MM.1S (cell line): ENCODE data around the gene SYTL4.

Source experiments
- DNase-seq: peaks from one replicate; pipeline ENCODE4 v3.0.0-alpha.2; 2015
- H2AFZ ChIP-seq: fragments of 300-600 bp; sonication (generic); 2 replicates; pipeline ENCODE4 v1.6.0; 2016; ENCODE audit warnings: antibody characterized with exemption, low read length
- H3F3A ChIP-seq: fragments of 300-600 bp; sonication (generic); 2 replicates; pipeline ENCODE4 v1.6.1; 2016; ENCODE audit warnings: mild to moderate bottlenecking, antibody characterized with exemption, low read length, moderate library complexity, mixed read lengths; ENCODE audit not compliant: insufficient read depth
- H3K27ac ChIP-seq: fragments of 300-600 bp; sonication (generic); 2 replicates; pipeline ENCODE4 v1.5.1; 2016; ENCODE audit warnings: mild to moderate bottlenecking, low read length
- H3K27me3 ChIP-seq: fragments of 300-600 bp; sonication (generic); replicated peaks from 2 replicates; pipeline ENCODE4 v1.6.0; 2016; ENCODE audit warnings: low read length; ENCODE audit not compliant: insufficient read depth
- H3K36me3 ChIP-seq: fragments of 300-600 bp; sonication (generic); replicated peaks from 2 replicates; pipeline ENCODE4 v1.6.1; 2016; ENCODE audit warnings: mild to moderate bottlenecking, low read length, mixed read lengths; ENCODE audit not compliant: insufficient read depth
- H3K4me1 ChIP-seq: fragments of 300-600 bp; sonication (generic); 2 replicates; pipeline ENCODE4 v1.6.1; 2016; ENCODE audit warnings: low read length, mixed read lengths
- H3K4me2 ChIP-seq: fragments of 300-600 bp; sonication (generic); 2 replicates; pipeline ENCODE4 v1.6.0; 2016; ENCODE audit warnings: low read depth, low read length
- H3K4me3 ChIP-seq: fragments of 300-600 bp; sonication (generic); 2 replicates; pipeline ENCODE4 v1.5.1; 2016; ENCODE audit warnings: low read length, mixed read lengths
- H3K79me2 ChIP-seq: fragments of 300-600 bp; sonication (generic); 2 replicates; pipeline ENCODE4 v1.6.1; 2016; ENCODE audit warnings: mixed run types, low read length, mixed read lengths
- H3K9ac ChIP-seq: fragments of 300-600 bp; sonication (generic); 2 replicates; pipeline ENCODE4 v1.6.1; 2016; ENCODE audit warnings: low read length, mixed read lengths
- H3K9me2 ChIP-seq: fragments of 300-600 bp; sonication (generic); replicated peaks from 2 replicates; pipeline ENCODE4 v1.6.1; 2016; ENCODE audit warnings: mild to moderate bottlenecking, low read length, mixed read lengths; ENCODE audit not compliant: insufficient read depth
- H3K9me3 ChIP-seq: fragments of 300-600 bp; sonication (generic); replicated peaks from 2 replicates; pipeline ENCODE4 v1.6.1; 2016; ENCODE audit warnings: mild to moderate bottlenecking, low read length, mixed read lengths; ENCODE audit not compliant: insufficient read depth
- H4K20me1 ChIP-seq: fragments of 300-600 bp; sonication (generic); 2 replicates; pipeline ENCODE4 v1.6.1; 2016; ENCODE audit warnings: mild to moderate bottlenecking, low read length, moderate library complexity, mixed read lengths; ENCODE audit not compliant: insufficient read depth
- CTCF ChIP-seq: fragments of 300-600 bp; sonication (generic); IDR thresholded peaks from 2 replicates; pipeline ENCODE4 v1.5.1; 2016; ENCODE audit warnings: antibody characterized with exemption, low read length, mixed read lengths
- EZH2 ChIP-seq: fragments of 300-600 bp; sonication (generic); optimal IDR thresholded peaks from 2 replicates; pipeline ENCODE3; 2017; ENCODE audit warnings: low read depth, mild to moderate bottlenecking, antibody characterized with exemption, low read length, mixed read lengths
- EZH2phosphoT487 ChIP-seq: fragments of 300-600 bp; sonication (generic); IDR thresholded peaks from 2 replicates; pipeline ENCODE4 v1.6.1; 2018; ENCODE audit warnings: antibody characterized with exemption, low read length

SYTL4 gene

GRCh38 chrX:100720301-100720700, 11.6 kb downstream of the SYTL4 start:
- no peaks in the 10 kb centered on the region for H3K36me3 ChIP-seq
- no peaks in the 10 kb centered on the region for H4K20me1 ChIP-seq
- H2AFZ ChIP-seq = no peak overlapping the region
- no peaks in the 10 kb centered on the region for H3F3A ChIP-seq
- H3K27ac ChIP-seq = no peak overlapping the region
- no peak overlapping the region for H3K4me2 ChIP-seq
- TF ChIP-seq EZH2phosphoT487 (no peak), CTCF (no peak), EZH2 (no peak)
- H3K4me1 ChIP-seq = no peaks in the 10 kb centered on the region
- no peaks in the 10 kb centered on the region for H3K9me3 ChIP-seq
- no peak for DNase-seq
- H3K27me3 ChIP-seq = no peaks in the 10 kb centered on the region
- H3K79me2 ChIP-seq = no peaks in the 10 kb centered on the region
- H3K9ac ChIP-seq = no peak overlapping the region
- H3K4me3 ChIP-seq = no peak overlapping the region
- no peaks in the 10 kb centered on the region for H3K9me2 ChIP-seq

- Histone ChIP-seq H3K79me2 (no peaks in the 10 kb centered on the region), H4K20me1 (no peaks in the 10 kb centered on the region), H3K4me1 (no peaks in the 10 kb centered on the region), H3K27me3 (no peaks in the 10 kb centered on the region), H3K9me2 (no peaks in the 10 kb centered on the region), H3K9me3 (no peaks in the 10 kb centered on the region), H3K4me3 (no peak overlapping the region), H3K9ac (no peak overlapping the region), H3F3A (no peaks in the 10 kb centered on the region), H3K36me3 (no peaks in the 10 kb centered on the region), H3K27ac (no peak overlapping the region), H3K4me2 (no peak overlapping the region), H2AFZ (no peak overlapping the region)
- DNase-seq = no peak
- no peak for TF ChIP-seq EZH2
- TF ChIP-seq EZH2phosphoT487 = no peak
- no peak for TF ChIP-seq CTCF
These were observed 12.8 kb downstream of the SYTL4 start for GRCh38 chrX:100719139-100719538.

GRCh38 chrX:100717363-100717762, 14.6 kb downstream of the SYTL4 start:
- H3K9ac ChIP-seq = no peak overlapping the region
- no peaks in the 10 kb centered on the region for H4K20me1 ChIP-seq
- H3K4me2 ChIP-seq = no peak overlapping the region
- no peaks in the 10 kb centered on the region for H3K36me3 ChIP-seq
- H2AFZ ChIP-seq = no peak overlapping the region
- no peak overlapping the region for H3K4me3 ChIP-seq
- H3K9me3 ChIP-seq = no peaks in the 10 kb centered on the region
- no peaks in the 10 kb centered on the region for H3K9me2 ChIP-seq
- H3K27me3 ChIP-seq = no peaks in the 10 kb centered on the region
- H3K79me2 ChIP-seq = no peaks in the 10 kb centered on the region
- no peaks in the 10 kb centered on the region for H3F3A ChIP-seq
- TF ChIP-seq EZH2 = no peak
- TF ChIP-seq CTCF = no peak
- TF ChIP-seq EZH2phosphoT487 = no peak
- H3K27ac ChIP-seq = no peak overlapping the region
- no peaks in the 10 kb centered on the region for H3K4me1 ChIP-seq
- no peak for DNase-seq
